Heart left ventricle (tissue), 13 donors: ENCODE results near the gene OGDH.

Experiments used
- POLR2A ChIP-seq, 2 donors: fragments of 450-650 bp; IDR thresholded peaks; one replicate each; pipeline ENCODE4 v1.6.1; 2017; ENCODE audit warnings: antibody characterized with exemption in 2 of 2, mild to moderate bottlenecking in 2 of 2, moderate library complexity in 2 of 2
- TF ChIP-seq, protein P1 (sequence below), 12 donors: fragments of 200-600 bp; sonication (generic) in 4 of 12; IDR thresholded peaks; one replicate each; pipeline versions ENCODE4 v1.5.0 to v1.8.0; 2018 to 2022; ENCODE audit warnings: antibody characterized with exemption in 12 of 12, mild to moderate bottlenecking in 5 of 12
- donor health status: ischemic (EF 13 %, LVEDD 7.1; RV severe dilation, severe dysfunction).
- donor health status: DM: no; HTN: yes; CAD: no.
- donor health status: DM: no; HTN: no; CAD: no.
- donor health status: ischemic (EF 25% LVEDD 6.9; RV normal size, moderate dysfunction).
- donor health status: ischemic (EF 25% LVEDD 5.7; RV mildly dilated, moderate dysfunction).
- donor health status: ischemic (EF 35%, LVEDD 5.7; RV mildly dilated, moderate dysfunction).
- donor health status: nonischemic (EF 11% LVEDD 7.7; RV severe dilation, severe dysfunction).
- donor health status: DM: yes; HTN: yes; CAD: no.
- donor health status: PGD.
- donor health status: ischemic (EF 29% LVEDD 5.4; RV normal size, mild dysfunction).
- donor health status: nonischemic (EF 23%, LVEDD 6.1; RV moderate dilation, normal function).

DNA sequence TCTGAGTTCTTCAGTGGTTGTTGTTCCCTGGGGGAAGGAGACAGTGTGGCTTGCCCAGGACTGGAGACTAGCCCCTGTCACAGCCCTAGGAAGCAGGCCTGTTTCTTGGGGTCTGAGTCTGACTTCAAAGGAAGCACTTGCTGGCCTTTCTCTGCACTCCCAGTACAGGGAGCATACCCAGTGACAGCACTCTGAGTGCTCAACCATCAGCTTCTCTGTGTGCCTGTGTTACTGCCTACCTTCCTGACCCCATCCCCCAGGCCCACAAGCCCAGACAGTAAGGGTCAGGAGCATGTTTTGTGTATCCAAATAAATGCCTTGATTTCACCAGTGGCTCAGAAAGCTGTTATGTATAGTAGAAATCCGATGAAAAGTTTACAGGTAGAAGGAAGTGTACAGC lies 48.9 kb downstream of the OGDH start:
- TF ChIP-seq, protein P1, sequence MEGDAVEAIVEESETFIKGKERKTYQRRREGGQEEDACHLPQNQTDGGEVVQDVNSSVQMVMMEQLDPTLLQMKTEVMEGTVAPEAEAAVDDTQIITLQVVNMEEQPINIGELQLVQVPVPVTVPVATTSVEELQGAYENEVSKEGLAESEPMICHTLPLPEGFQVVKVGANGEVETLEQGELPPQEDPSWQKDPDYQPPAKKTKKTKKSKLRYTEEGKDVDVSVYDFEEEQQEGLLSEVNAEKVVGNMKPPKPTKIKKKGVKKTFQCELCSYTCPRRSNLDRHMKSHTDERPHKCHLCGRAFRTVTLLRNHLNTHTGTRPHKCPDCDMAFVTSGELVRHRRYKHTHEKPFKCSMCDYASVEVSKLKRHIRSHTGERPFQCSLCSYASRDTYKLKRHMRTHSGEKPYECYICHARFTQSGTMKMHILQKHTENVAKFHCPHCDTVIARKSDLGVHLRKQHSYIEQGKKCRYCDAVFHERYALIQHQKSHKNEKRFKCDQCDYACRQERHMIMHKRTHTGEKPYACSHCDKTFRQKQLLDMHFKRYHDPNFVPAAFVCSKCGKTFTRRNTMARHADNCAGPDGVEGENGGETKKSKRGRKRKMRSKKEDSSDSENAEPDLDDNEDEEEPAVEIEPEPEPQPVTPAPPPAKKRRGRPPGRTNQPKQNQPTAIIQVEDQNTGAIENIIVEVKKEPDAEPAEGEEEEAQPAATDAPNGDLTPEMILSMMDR (IDR thresholded peaks at IDR 0.05), result no peak
- TF ChIP-seq POLR2A (IDR thresholded peaks at IDR 0.05), result no peak
